ENCODE results near the gene C12orf42.

DNA sequence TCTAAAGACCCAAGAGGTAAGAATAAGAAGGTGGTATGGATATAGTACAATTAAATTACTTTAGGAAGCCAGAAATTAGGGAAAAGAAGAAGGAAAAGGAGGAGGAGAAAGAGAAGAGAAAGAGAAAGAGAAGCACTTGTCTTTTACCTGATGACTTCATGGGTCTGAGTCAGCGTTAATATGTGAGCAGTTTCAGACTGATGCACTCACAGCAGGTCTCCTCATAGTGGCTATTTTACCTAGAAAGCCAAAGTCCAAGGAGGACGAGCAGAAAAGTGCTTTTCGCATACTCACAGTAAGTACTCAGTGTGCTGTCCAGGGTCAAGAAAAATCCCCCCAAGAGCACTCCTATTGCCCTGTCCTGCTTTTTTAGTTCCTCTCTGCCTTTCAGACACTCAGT is 222.1 kb downstream of the C12orf42 start:
- TF ChIP-seq CTCF (IDR thresholded peaks at IDR 0.05; ENCODE audit: low read depth, low read length, missing input control): no peak
- TF ChIP-seq, protein P1, sequence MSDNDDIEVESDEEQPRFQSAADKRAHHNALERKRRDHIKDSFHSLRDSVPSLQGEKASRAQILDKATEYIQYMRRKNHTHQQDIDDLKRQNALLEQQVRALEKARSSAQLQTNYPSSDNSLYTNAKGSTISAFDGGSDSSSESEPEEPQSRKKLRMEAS (IDR thresholded peaks at IDR 0.05): no peak
- no peak for TF ChIP-seq ZBTB33 (IDR thresholded peaks at IDR 0.05)
- TF ChIP-seq TAF1 (conservative IDR thresholded peaks at IDR 0.05): no peak
- no peak for TF ChIP-seq FOXA1 (IDR thresholded peaks at IDR 0.05)
- no peak for TF ChIP-seq YY1 (IDR thresholded peaks at IDR 0.05)

All from liver (tissue), 3 donors.